Osteoblast (primary cell): ENCODE results near the gene TCF12. TPM values are rescaled to one million over a fixed set of nuclear protein-coding genes. Genes with fewer than 3 reads are reported as not detected.

ENCODE experiments used
- DNase-seq: peaks from one replicate; pipeline ENCODE4 v3.0.0; 2011; ENCODE audit warnings: low spot score, mixed read lengths; ENCODE audit not compliant: insufficient read length; ENCODE audit errors: missing footprints
- H2AFZ ChIP-seq: 2 replicates; pipeline ENCODE4 v1.6.0; 2011; ENCODE audit warnings: mild to moderate bottlenecking, low read length
- H3K27ac ChIP-seq: 2 replicates; pipeline ENCODE4 v1.5.1; 2011; ENCODE audit warnings: mild to moderate bottlenecking, low read depth, low read length, moderate library complexity
- H3K27me3 ChIP-seq: 2 replicates; pipeline ENCODE4 v1.6.0; 2012; ENCODE audit warnings: mild to moderate bottlenecking, control low read depth, inconsistent platforms, low read length, moderate library complexity; ENCODE audit not compliant: insufficient read depth
- H3K36me3 ChIP-seq: 2 replicates; pipeline ENCODE4 v1.5.1; 2011; ENCODE audit warnings: mild to moderate bottlenecking, low read length, control low read depth, moderate library complexity; ENCODE audit not compliant: insufficient read depth
- H3K4me1 ChIP-seq: 2 replicates; pipeline ENCODE4 v1.5.1; 2011; ENCODE audit warnings: mild to moderate bottlenecking, low read length, control low read depth, moderate library complexity; ENCODE audit not compliant: insufficient read depth
- H3K4me2 ChIP-seq: 2 replicates; pipeline ENCODE4 v1.6.0; 2011; ENCODE audit warnings: mild to moderate bottlenecking, low read length; ENCODE audit not compliant: insufficient read depth
- H3K4me3 ChIP-seq: fragments of 200-600 bp; sonication (generic); 3 replicates; pipeline ENCODE4 v1.5.1; 2012; ENCODE audit warnings: mild to moderate bottlenecking, low read length, inconsistent platforms; ENCODE audit not compliant: insufficient read depth
- H3K79me2 ChIP-seq: 2 replicates; pipeline ENCODE4 v1.6.0; 2012; ENCODE audit warnings: mild to moderate bottlenecking, low read length, control low read depth, inconsistent platforms; ENCODE audit not compliant: insufficient read depth
- H3K9me3 ChIP-seq: 2 replicates; pipeline ENCODE4 v1.5.1; 2011; ENCODE audit warnings: low read depth, low read length, control low read depth
- H4K20me1 ChIP-seq: 2 replicates; pipeline ENCODE4 v1.6.0; 2012; ENCODE audit warnings: mild to moderate bottlenecking, low read length, control low read depth; ENCODE audit not compliant: insufficient read depth
- CTCF ChIP-seq: IDR thresholded peaks from 2 replicates; pipeline ENCODE4 v1.5.1; 2011; ENCODE audit warnings: mild to moderate bottlenecking, low read depth, low read length, moderate library complexity; ENCODE audit errors: extremely low read depth
- small RNA-seq: library from RNA; depleted of rRNA; stranded (forward); fragments of <200 nt; gene quantifications from one replicate; pipeline ENCODE3, GENCODE V24; 2012
- total RNA-seq: library from RNA; depleted of rRNA; stranded (reverse); fragments of >200 nt; gene quantifications from 2 replicates; pipeline ENCODE4 v1.2.3, GENCODE V29; 2012

The TCF12 gene
- total RNA-seq, 1 donor = 86.5 TPM

- DNase-seq = no peak
- H3K4me1 ChIP-seq = no peaks in the 10 kb centered on the region
- H3K27me3 ChIP-seq = no peaks in the 10 kb centered on the region
- no peak for TF ChIP-seq CTCF
- no peak overlapping the region for H3K4me2 ChIP-seq
- no peak overlapping the region for H3K4me3 ChIP-seq
- H4K20me1 ChIP-seq = no peaks in the 10 kb centered on the region
- no peaks in the 10 kb centered on the region for H3K36me3 ChIP-seq
- H3K79me2 ChIP-seq = no peaks in the 10 kb centered on the region
- H2AFZ ChIP-seq = no peak overlapping the region
- no peak overlapping the region for H3K27ac ChIP-seq
- no peaks in the 10 kb centered on the region for H3K9me3 ChIP-seq
These were observed 420.9 kb downstream of the TCF12 start for GRCh38 chr15:57339321-57339720.

Small RNAs within 50 kb of the gene (small RNA-seq; reads per million reads assigned to genes)
- gene RF01210 = not detected

Other genes with a start within 250 kb of the TCF12 start
- gene ZNF280D, start 185.1 kb upstream of the TCF12 start, total RNA-seq = 50.7 and 51.9 TPM in 2 replicates